ENCODE results near the gene GAS2L1. TPM values are rescaled to one million over a fixed set of nuclear protein-coding genes. Genes with fewer than 3 reads are reported as not detected.

The GAS2L1 gene
- total and polyA plus RNA-seq, 11 donors: 12.0 to 48.3 (median 18.0) TPM

- 25 to 32% (median 27%) methylated on average over 9 of the region's 9 CpGs for WGBS, 4 donors
- ATAC-seq: peak; percentile 77 to 88 (median 86)
- DNase-seq: peak; percentile 53 to 75 (median 69)
- Histone ChIP-seq H3K4me3 (no peak overlapping the region), H3K36me3 (peaks cover 0 to 72% (median 48%) of the 10 kb centered on the region in 9 donors), H3K27me3 (no peaks in the 10 kb centered on the region), H3K4me1 (peaks cover 0 to 23% (median 7%) of the 10 kb centered on the region in 12 donors), H3K9me3 (no peaks in the 10 kb centered on the region), H3K27ac (no peak overlapping the region)
- intact Hi-C loops (cut with DNase I): loop anchor here in 8 of 10 donors (1.0 to 5.0 kb wide), 4 partner anchors 52 to 57 kb away; partner anchors contain the start of gene GAS2L1 (in 7 of the 8)
- TF ChIP-seq POLR2A (IDR thresholded peaks at IDR 0.05): no peak
- peak; percentile 46 to 78 (median 66) for TF ChIP-seq CTCF (IDR thresholded peaks at IDR 0.05)
Measured at GRCh38 chr22:29359469-29359868, 53.0 kb downstream of the GAS2L1 start.

Small RNAs within 50 kb of the gene (microRNA-seq; reads per million reads assigned to microRNA genes)
- gene MIR3653: 1.8 to 12.2 (median 7.8) reads per million in 4 donors

Other genes starting within 250 kb of the GAS2L1 start
- under 1 TPM in 1 of 9 donors, not detected in 8; 0.40 TPM for gene C22orf31, start 244.8 kb upstream of the GAS2L1 start, total RNA-seq
- gene C22orf31, start 244.8 kb upstream of the GAS2L1 start, polyA plus RNA-seq: not detected
- gene KREMEN1, start 233.6 kb upstream of the GAS2L1 start, total RNA-seq: 10 to 100 TPM; 30.5 to 67.8 (median 46.6) TPM
- 10 to 100 TPM; 24.3 to 25.2 TPM for gene KREMEN1, start 233.6 kb upstream of the GAS2L1 start, polyA plus RNA-seq
- gene EMID1, start 100.8 kb upstream of the GAS2L1 start, total RNA-seq: 1 to 10 TPM in 2 of 9 donors, under 1 TPM in 6, not detected in 1; 0.16 to 1.5 (median 0.32) TPM
- gene EMID1, start 100.8 kb upstream of the GAS2L1 start, polyA plus RNA-seq: under 1 TPM in 1 of 2 donors, not detected in 1; 0.43 TPM
- 10 to 100 TPM; 10.9 to 29.5 (median 12.6) TPM for gene RHBDD3, start 38.7 kb upstream of the GAS2L1 start, total RNA-seq
- gene RHBDD3, start 38.7 kb upstream of the GAS2L1 start, polyA plus RNA-seq: 10 to 100 TPM; 17.2 to 18.8 TPM
- 100 to 1,000 TPM; 103 to 202 (median 138) TPM for gene EWSR1, start 38.4 kb upstream of the GAS2L1 start, total RNA-seq
- 100 to 1,000 TPM in 1 of 2 donors, 10 to 100 TPM in 1; 94.3 to 138 TPM for gene EWSR1, start 38.4 kb upstream of the GAS2L1 start, polyA plus RNA-seq
- 1 to 10 TPM in 5 of 9 donors, under 1 TPM in 4; 0.29 to 5.8 (median 1.3) TPM for gene RASL10A, start 9.0 kb downstream of the GAS2L1 start, total RNA-seq
- gene RASL10A, start 9.0 kb downstream of the GAS2L1 start, polyA plus RNA-seq: 1 to 10 TPM in 1 of 2 donors, under 1 TPM in 1; 0.95 to 1.1 TPM
- gene AP1B1, start 81.9 kb downstream of the GAS2L1 start, total RNA-seq: 10 to 100 TPM; 30.3 to 74.8 (median 33.8) TPM
- gene AP1B1, start 81.9 kb downstream of the GAS2L1 start, polyA plus RNA-seq: 10 to 100 TPM; 18.1 to 43.4 TPM
- gene RFPL1, start 131.9 kb downstream of the GAS2L1 start, total RNA-seq: not detected
- not detected for gene RFPL1, start 131.9 kb downstream of the GAS2L1 start, polyA plus RNA-seq
- under 1 TPM in 8 of 9 donors, not detected in 1; 0.07 to 0.51 (median 0.14) TPM for gene NEFH, start 173.6 kb downstream of the GAS2L1 start, total RNA-seq
- gene NEFH, start 173.6 kb downstream of the GAS2L1 start, polyA plus RNA-seq: under 1 TPM; 0.08 to 0.10 TPM
- 10 to 100 TPM; 33.8 to 88.7 (median 40.6) TPM for gene THOC5, start 247.1 kb downstream of the GAS2L1 start, total RNA-seq
- 10 to 100 TPM; 25.5 to 76.5 TPM for gene THOC5, start 247.1 kb downstream of the GAS2L1 start, polyA plus RNA-seq

Measured in heart left ventricle (tissue), 16 donors.